ENCODE data around the gene POC1A. TPM values are rescaled to one million over a fixed set of nuclear protein-coding genes. Genes with fewer than 3 reads are reported as not detected.

The POC1A gene
- total and polyA plus RNA-seq, 2 experiments from 2014 or later, result 19.1 to 26.7 TPM

GRCh38 chr3:52040600-52040999, 113.6 kb downstream of the POC1A start:
- H3K27ac ChIP-seq (ENCODE audit: low read depth), result no peak overlapping the region
- H3F3A ChIP-seq (replicated peaks; ENCODE audit: low read depth), result no peaks in the 10 kb centered on the region
- H4K20me1 ChIP-seq (replicated peaks; ENCODE audit: insufficient read depth), result no peaks in the 10 kb centered on the region
- no peaks in the 10 kb centered on the region for H3K36me3 Mint-ChIP-seq (ENCODE audit: low read depth)
- H3K4me3 ChIP-seq, result no peak overlapping the region
- H3K4me2 ChIP-seq, result no peak overlapping the region
- peaks cover 9% of the 10 kb centered on the region for H3K27me3 Mint-ChIP-seq (ENCODE audit: insufficient read depth, low read depth, poor library complexity)
- H3K4me1 Mint-ChIP-seq, result peaks cover 8% of the 10 kb centered on the region
- H3K27ac Mint-ChIP-seq, result no peak overlapping the region
- TF ChIP-seq ETS1 (IDR thresholded peaks at IDR 0.05) (no peak), POLR2AphosphoS5 (IDR thresholded peaks at IDR 0.05; ENCODE audit: low read depth) (no peak), EZH2phosphoT487 (IDR thresholded peaks at IDR 0.05; ENCODE audit: unreplicated experiment) (no peak), NANOG (IDR thresholded peaks at IDR 0.05; ENCODE audit: borderline replicate concordance) (no peak), CREB1 (CRISPR knock-in tag; IDR thresholded peaks at IDR 0.05; ENCODE audit: low read depth) (no peak)
- no peaks in the 10 kb centered on the region for H3K9me2 ChIP-seq (ENCODE audit: insufficient read depth)
- ATAC-seq, result no peak
- H3K27me3 ChIP-seq (ENCODE audit: insufficient read depth), result no peaks in the 10 kb centered on the region
- no peak overlapping the region for H3K4me3 Mint-ChIP-seq
- no peaks in the 10 kb centered on the region for H3K79me2 ChIP-seq (replicated peaks; ENCODE audit: insufficient read depth)
- no peaks in the 10 kb centered on the region for H3K4me1 ChIP-seq (ENCODE audit: insufficient read depth)
- H3K9me3 Mint-ChIP-seq, result peaks cover 3% of the 10 kb centered on the region; the same call in 1 of the 3 replicates
- DNase-seq (ENCODE audit: low spot score), result no peak
- no peaks in the 10 kb centered on the region for H3K36me3 ChIP-seq (ENCODE audit: insufficient read depth)
- H2AFZ ChIP-seq, result no peak overlapping the region

GRCh38 chr3:52039846-52040245, 114.4 kb downstream of the POC1A start:
- Histone ChIP-seq H2AFZ (no peak overlapping the region), H3K4me3 (no peak overlapping the region), H3K4me1 (ENCODE audit: insufficient read depth) (no peaks in the 10 kb centered on the region), H3K79me2 (replicated peaks; ENCODE audit: insufficient read depth) (no peaks in the 10 kb centered on the region), H3K9me2 (ENCODE audit: insufficient read depth) (no peaks in the 10 kb centered on the region), H3K27ac (ENCODE audit: low read depth) (no peak overlapping the region), H3K36me3 (ENCODE audit: insufficient read depth) (no peaks in the 10 kb centered on the region), H4K20me1 (replicated peaks; ENCODE audit: insufficient read depth) (no peaks in the 10 kb centered on the region), H3K4me2 (no peak overlapping the region), H3F3A (replicated peaks; ENCODE audit: low read depth) (no peaks in the 10 kb centered on the region), H3K27me3 (ENCODE audit: insufficient read depth) (no peaks in the 10 kb centered on the region)
- peaks cover 3% of the 10 kb centered on the region; the same call in 1 of the 3 replicates for H3K9me3 Mint-ChIP-seq
- H3K27ac Mint-ChIP-seq, result no peak overlapping the region
- H3K4me3 Mint-ChIP-seq, result no peak overlapping the region
- H3K4me1 Mint-ChIP-seq, result peaks cover 2% of the 10 kb centered on the region
- ATAC-seq (no peak), DNase-seq (ENCODE audit: low spot score) (no peak)
- no peaks in the 10 kb centered on the region for H3K36me3 Mint-ChIP-seq (ENCODE audit: low read depth)
- TF ChIP-seq NANOG (IDR thresholded peaks at IDR 0.05; ENCODE audit: borderline replicate concordance), result no peak
- TF ChIP-seq EZH2 (IDR thresholded peaks at IDR 0.05; ENCODE audit: low read depth, unreplicated experiment), result no peak
- TF ChIP-seq CREB1 (CRISPR knock-in tag; IDR thresholded peaks at IDR 0.05; ENCODE audit: low read depth), result no peak
- TF ChIP-seq ZNF114 (CRISPR knock-in tag; IDR thresholded peaks at IDR 0.05), result no peak
- no peak for TF ChIP-seq POLR2AphosphoS5 (IDR thresholded peaks at IDR 0.05; ENCODE audit: low read depth)
- peaks cover 2% of the 10 kb centered on the region for H3K27me3 Mint-ChIP-seq (ENCODE audit: insufficient read depth, low read depth, poor library complexity)

- no peaks in the 10 kb centered on the region for H4K20me1 ChIP-seq (replicated peaks; ENCODE audit: insufficient read depth)
- H3K9me3 Mint-ChIP-seq, result peaks cover 3% of the 10 kb centered on the region; the same call in 1 of the 3 replicates
- no peaks in the 10 kb centered on the region for H3K36me3 Mint-ChIP-seq (ENCODE audit: low read depth)
- no peaks in the 10 kb centered on the region for H3F3A ChIP-seq (replicated peaks; ENCODE audit: low read depth)
- H3K4me2 ChIP-seq, result no peak overlapping the region
- H3K27ac ChIP-seq (ENCODE audit: low read depth), result no peak overlapping the region
- H2AFZ ChIP-seq, result no peak overlapping the region
- H3K79me2 ChIP-seq (replicated peaks; ENCODE audit: insufficient read depth), result no peaks in the 10 kb centered on the region
- H3K4me1 ChIP-seq (ENCODE audit: insufficient read depth), result no peaks in the 10 kb centered on the region
- DNase-seq (ENCODE audit: low spot score) (no peak), ATAC-seq (no peak)
- no peaks in the 10 kb centered on the region for H3K9me2 ChIP-seq (ENCODE audit: insufficient read depth)
- no peak for TF ChIP-seq STAT1 (IDR thresholded peaks at IDR 0.05; ENCODE audit: unreplicated experiment)
- TF ChIP-seq EZH2 (IDR thresholded peaks at IDR 0.05; ENCODE audit: low read depth, unreplicated experiment), result no peak
- TF ChIP-seq CTCF (conservative IDR thresholded peaks at IDR 0.05; ENCODE audit: low read depth in 2 of 2), result no peak
- no peak for TF ChIP-seq NANOG (IDR thresholded peaks at IDR 0.05; ENCODE audit: borderline replicate concordance)
- no peaks in the 10 kb centered on the region for H3K27me3 ChIP-seq (ENCODE audit: insufficient read depth)
- no peaks in the 10 kb centered on the region for H3K36me3 ChIP-seq (ENCODE audit: insufficient read depth)
- H3K27me3 Mint-ChIP-seq (ENCODE audit: insufficient read depth, low read depth, poor library complexity), result peaks cover 2% of the 10 kb centered on the region
- H3K27ac Mint-ChIP-seq, result no peak overlapping the region
- peaks cover 2% of the 10 kb centered on the region for H3K4me1 Mint-ChIP-seq
- H3K4me3 ChIP-seq, result no peak overlapping the region
- H3K4me3 Mint-ChIP-seq, result no peak overlapping the region
Measured at GRCh38 chr3:52039426-52039825, 114.8 kb downstream of the POC1A start.

Data from GM23338 (cell line).